HepG2 (cell line): ENCODE measurements around the gene ST8SIA6. TPM values are rescaled to one million over a fixed set of nuclear protein-coding genes. Genes with fewer than 3 reads are reported as not detected.

Source experiments
- ATAC-seq: fragments of 200-7000 bp; cut with Tn5 transposase; 3 replicates; pipeline ENCODE4 v1.9.1; 2020; ENCODE audit warnings: mild to moderate bottlenecking, moderate library complexity
- BruUV-seq: library from RNA; stranded (reverse); fragments of 400-500 nt; replicated peaks from 2 replicates; lab custom pipeline; 2021; lab: Mats Ljungman, UMichigan
- CTCF ChIA-PET: fragments of 300-600 bp; formaldehyde crosslinking; extraction: SDS; loops from one replicate; lab custom pipeline; 2021; ENCODE audit warnings: low total read pairs, inconsistent platforms, low intra/inter-chr PET ratio; lab: Yijun Ruan, JAX
- POLR2A ChIA-PET: fragments of 350-600 bp; sonication (Branson Sonifier 250); formaldehyde crosslinking; loops from one replicate; lab custom pipeline; 2020; ENCODE audit warnings: antibody characterized with exemption, inconsistent platforms; lab: Yijun Ruan, JAX
- DNase-seq: peaks from one replicate; pipeline ENCODE4 v3.0.0-alpha.2; 2015; ENCODE audit warnings: low spot score
- FAIRE-seq: peaks from 3 replicates; lab custom pipeline; 2011; peaks lifted over from hg19 to GRCh38; lab: Jason Lieb, UNC
- H2AFZ ChIP-seq: one replicate; pipeline ENCODE4 v1.6.1; 2011; ENCODE audit warnings: low read length, inconsistent platforms
- H3K27ac ChIP-seq: fragments of 300-600 bp; 3 replicates; pipeline ENCODE4 v1.8.0; 2011; ENCODE audit warnings: mixed run types, mild to moderate bottlenecking, mixed read lengths, low read length, inconsistent platforms; ENCODE audit not compliant: insufficient read depth; ENCODE audit errors: extremely low read length
- H3K27me3 ChIP-seq, 2 experiments: fragments of 200-600 bp in 1 of 2; 2 replicates in 1 of 2; 3 replicates in 1 of 2; pipeline versions ENCODE4 v1.6.0 to v1.8.0; 2011; ENCODE audit warnings: low read length in 2 of 2, mild to moderate bottlenecking in 2 of 2, moderate library complexity in 2 of 2, inconsistent platforms in 1 of 2; ENCODE audit not compliant: insufficient read depth in 2 of 2, control insufficient read depth in 1 of 2
- H3K36me3 ChIP-seq, 2 experiments: fragments of 200-600 bp in 1 of 2; replicated peaks in 1 of 2; 2 replicates in 1 of 2; 3 replicates in 1 of 2; pipeline versions ENCODE4 v1.5.1 to v1.8.0; 2011; ENCODE audit warnings: low read length in 2 of 2, inconsistent platforms in 1 of 2; ENCODE audit not compliant: insufficient read depth in 2 of 2, control insufficient read depth in 1 of 2
- H3K4me1 ChIP-seq: 2 replicates; pipeline ENCODE4 v1.5.1; 2012; ENCODE audit warnings: low read length, inconsistent platforms; ENCODE audit not compliant: insufficient read depth
- H3K4me2 ChIP-seq: 2 replicates; pipeline ENCODE4 v1.6.0; 2011; ENCODE audit warnings: low read depth, low read length, inconsistent platforms
- H3K4me3 ChIP-seq, 3 experiments: fragments of 200-600 bp in 1 of 3; sonication (generic), shearing (Covaris generic) in 1 of 3; replicated peaks in 1 of 3; 2 replicates each; pipeline ENCODE4 v1.5.1; 2011 to 2016; ENCODE audit warnings: low read length in 3 of 3, inconsistent platforms in 2 of 3, low read depth in 2 of 3, mild to moderate bottlenecking in 2 of 3, control low read depth in 1 of 3, mixed read lengths in 1 of 3; ENCODE audit not compliant: insufficient read depth in 1 of 3
- H3K79me2 ChIP-seq: one replicate; pipeline ENCODE4 v1.6.1; 2011; ENCODE audit warnings: low read length, inconsistent platforms; ENCODE audit not compliant: insufficient read depth
- H3K9ac ChIP-seq: 2 replicates; pipeline ENCODE4 v1.6.0; 2011; ENCODE audit warnings: mild to moderate bottlenecking, low read depth, low read length, inconsistent platforms; ENCODE audit not compliant: insufficient read depth
- H3K9me3 ChIP-seq: 2 replicates; pipeline ENCODE4 v1.5.1; 2012; ENCODE audit warnings: mild to moderate bottlenecking, low read length
- H4K20me1 ChIP-seq: 2 replicates; pipeline ENCODE4 v1.6.0; 2011; ENCODE audit warnings: inconsistent platforms, mild to moderate bottlenecking, low read length, moderate library complexity; ENCODE audit not compliant: insufficient read depth
- CENPT ChIP-seq: sonication (generic); formaldehyde crosslinking; IDR thresholded peaks from 2 replicates; pipeline ENCODE4 v1.8.0; 2022; ENCODE audit warnings: low read depth, mild to moderate bottlenecking, moderate library complexity, missing genetic modification reagents
- HNF4G ChIP-seq, 2 experiments: sonication (generic) in 1 of 2; formaldehyde crosslinking in 1 of 2; IDR thresholded peaks; 2 replicates each; pipeline versions ENCODE4 v1.4.0 to v1.6.1; 2011 to 2020; ENCODE audit warnings: borderline replicate concordance in 2 of 2, low read depth in 2 of 2, mild to moderate bottlenecking in 2 of 2, low read length in 1 of 2, missing genetic modification reagents in 1 of 2, moderate library complexity in 1 of 2
- JUN ChIP-seq: sonication (generic); formaldehyde crosslinking; IDR thresholded peaks from 2 replicates; pipeline ENCODE4 v1.4.0; 2020; ENCODE audit warnings: mild to moderate bottlenecking, missing genetic modification reagents
- SNAPC4 ChIP-seq: sonication (generic); formaldehyde crosslinking; IDR thresholded peaks from 2 replicates; pipeline ENCODE4 v1.4.0; 2020; ENCODE audit warnings: mild to moderate bottlenecking, missing genetic modification reagents
- ZBTB2 ChIP-seq: sonication (generic); formaldehyde crosslinking; IDR thresholded peaks from 2 replicates; pipeline ENCODE4 v1.8.0; 2022; ENCODE audit warnings: low read depth, missing genetic modification reagents
- ZBTB21 ChIP-seq: sonication (generic); formaldehyde crosslinking; IDR thresholded peaks from 2 replicates; pipeline ENCODE4 v1.4.0; 2020; ENCODE audit warnings: missing genetic modification reagents
- ZFAT ChIP-seq: sonication (generic); formaldehyde crosslinking; conservative IDR thresholded peaks from 2 replicates; pipeline ENCODE4 v1.8.1; 2023; ENCODE audit warnings: missing genetic modification reagents, inconsistent platforms
- ZNF34 ChIP-seq: sonication (generic); formaldehyde crosslinking; IDR thresholded peaks from 2 replicates; pipeline ENCODE4 v1.4.0; 2020; ENCODE audit warnings: mild to moderate bottlenecking, missing genetic modification reagents, borderline replicate concordance
- ZNF550 ChIP-seq: sonication (generic); formaldehyde crosslinking; IDR thresholded peaks from 2 replicates; pipeline ENCODE4 v1.4.0; 2020; ENCODE audit warnings: mild to moderate bottlenecking, missing genetic modification reagents, borderline replicate concordance
- ZNF567 ChIP-seq: sonication (generic); formaldehyde crosslinking; IDR thresholded peaks from 2 replicates; pipeline ENCODE4 v1.8.1; 2023; ENCODE audit warnings: mild to moderate bottlenecking, missing genetic modification reagents, borderline replicate concordance
- ZNF83 ChIP-seq: sonication (generic); formaldehyde crosslinking; IDR thresholded peaks from 2 replicates; pipeline ENCODE4 v1.4.0; 2020; ENCODE audit warnings: missing genetic modification reagents, mild to moderate bottlenecking, borderline replicate concordance
- ZSCAN29 ChIP-seq: sonication (generic); formaldehyde crosslinking; conservative IDR thresholded peaks from 2 replicates; pipeline ENCODE4 v1.4.0; 2020; ENCODE audit warnings: mild to moderate bottlenecking, missing genetic modification reagents
- WGBS: methylation state at CpG from one replicate; pipeline ENCODE4 v1.1.6; 2017; ENCODE audit warnings: low lambda C conversion rate; 5-methylcytosine and 5-hydroxymethylcytosine counted together
- in situ Hi-C: cut with HindIII; loops from 2 replicates; pipeline ENCODE4 v1.10.0; 2017; ENCODE audit warnings: low pct_unique_long_range_greater_than_20kb; ENCODE audit not compliant: extremely low pct_ligation_motif_present
- intact Hi-C: fragments of 100-400 bp; cut with micrococcal nuclease; formaldehyde crosslinking; loops from one replicate; pipeline ENCODE4 v1.10.0; 2022; ENCODE audit not compliant: unreplicated experiment
- polyA plus RNA-seq, 8 experiments: library from polyadenylated mRNA; depleted of rRNA in 3 of 8; stranded (reverse) in 7 of 8; unstranded in 1 of 8; fragments of >200 nt; fragmentation: Illumina TruSeq in 4 of 8; extraction: Trizol in 4 of 8; gene quantifications; 2 replicates each; pipeline versions ENCODE4 v1.2.1 to v1.2.3, GENCODE V29; 2011 to 2016; ENCODE audit warnings: low read depth in 4 of 8, missing spikeins in 1 of 8, mixed read lengths in 1 of 8; ENCODE audit not compliant: insufficient read depth in 1 of 8
- total RNA-seq, 5 experiments: library from RNA; depleted of rRNA; stranded (reverse); fragments of >200 nt; fragmentation: Illumina TruSeq; extraction: Trizol; gene quantifications; 2 replicates each; pipeline ENCODE4 v1.2.3, GENCODE V29; 2016; ENCODE audit warnings: low read depth in 1 of 5
- TF ChIP-seq, protein P1 (sequence below): sonication (generic); formaldehyde crosslinking; IDR thresholded peaks from 2 replicates; pipeline ENCODE4 v1.4.0; 2020; ENCODE audit warnings: missing genetic modification reagents

ST8SIA6 gene
- total and polyA plus RNA-seq, 2 of the 13 experiments (the other 11 are each of a cell fraction or from before 2014, with no cell fraction given) = not detected

GRCh38 chr10:17365402-17365801 is 89.0 kb downstream of the ST8SIA6 start (continued):
- TF ChIP-seq SNAPC4 (CRISPR knock-in tag) (no peak), ZNF567 (CRISPR knock-in tag) (no peak)
- TF ChIP-seq, protein P1, sequence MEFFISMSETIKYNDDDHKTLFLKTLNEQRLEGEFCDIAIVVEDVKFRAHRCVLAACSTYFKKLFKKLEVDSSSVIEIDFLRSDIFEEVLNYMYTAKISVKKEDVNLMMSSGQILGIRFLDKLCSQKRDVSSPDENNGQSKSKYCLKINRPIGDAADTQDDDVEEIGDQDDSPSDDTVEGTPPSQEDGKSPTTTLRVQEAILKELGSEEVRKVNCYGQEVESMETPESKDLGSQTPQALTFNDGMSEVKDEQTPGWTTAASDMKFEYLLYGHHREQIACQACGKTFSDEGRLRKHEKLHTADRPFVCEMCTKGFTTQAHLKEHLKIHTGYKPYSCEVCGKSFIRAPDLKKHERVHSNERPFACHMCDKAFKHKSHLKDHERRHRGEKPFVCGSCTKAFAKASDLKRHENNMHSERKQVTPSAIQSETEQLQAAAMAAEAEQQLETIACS (CRISPR knock-in tag) = no peak

GRCh38 chr10:17358461-17358860 is 95.9 kb downstream of the ST8SIA6 start:
- ChIA-PET POLR2A (no interaction called here), CTCF (no interaction called here)
- H4K20me1 ChIP-seq = no peaks in the 10 kb centered on the region
- no peaks in the 10 kb centered on the region for H3K9me3 ChIP-seq
- no peak overlapping the region for H2AFZ ChIP-seq
- DNase-seq (no peak), FAIRE-seq (no peak), ATAC-seq (no peak)
- intact Hi-C loops (no loop called here), in situ Hi-C loops (no loop called here)
- no TSS peak for BruUV-seq
- 0% methylated on average over 1 of the region's 1 CpG for WGBS
- H3K4me1 ChIP-seq = no peaks in the 10 kb centered on the region
- H3K9ac ChIP-seq = no peak overlapping the region
- no peak overlapping the region for H3K27ac ChIP-seq
- H3K4me3 ChIP-seq = no peak overlapping the region
- no peak overlapping the region for H3K4me2 ChIP-seq
- no peaks in the 10 kb centered on the region for H3K79me2 ChIP-seq
- H3K36me3 ChIP-seq = no peaks in the 10 kb centered on the region
- H3K27me3 ChIP-seq = no peaks in the 10 kb centered on the region
- TF ChIP-seq JUN (CRISPR knock-in tag) = no peak
- no peak for TF ChIP-seq ZNF83 (CRISPR knock-in tag)
- TF ChIP-seq CENPT (CRISPR knock-in tag) = no peak
- TF ChIP-seq ZBTB21 (CRISPR knock-in tag) = no peak
- TF ChIP-seq ZBTB2 (CRISPR knock-in tag) = no peak
- TF ChIP-seq ZNF34 (CRISPR knock-in tag) = no peak
- no peak for TF ChIP-seq ZNF550 (CRISPR knock-in tag)
- no peak for TF ChIP-seq ZFAT
- no peak for TF ChIP-seq ZSCAN29 (CRISPR knock-in tag)
- no peak for TF ChIP-seq HNF4G (IDR thresholded peaks at IDR 0.05; ENCODE audit: borderline replicate concordance, low read depth, low read length)
- no peak for TF ChIP-seq HNF4G (CRISPR knock-in tag; IDR thresholded peaks at IDR 0.05; ENCODE audit: borderline replicate concordance, low read depth)
